Activated B cell treated with CpG ODN at 0.5 μM for 24 hours (primary cell): Measurements from ENCODE around the gene PLK1. TPM values are rescaled to one million over a fixed set of nuclear protein-coding genes. Genes with fewer than 3 reads are reported as not detected.

ENCODE experiments used
- ATAC-seq: fragments of 200-7000 bp; cut with Tn5 transposase; one replicate; pipeline ENCODE4 v1.10.0; 2021; ENCODE audit warnings: low read depth, mild to moderate bottlenecking, moderate library complexity
- CTCF ChIA-PET: fragments of 350-600 bp; sonication (Branson Sonifier 250); formaldehyde crosslinking; loops from one replicate; lab custom pipeline; 2021; ENCODE audit warnings: antibody characterized with exemption; lab: Charles Lee
- POLR2A ChIA-PET: fragments of 350-600 bp; sonication (Branson Sonifier 250); formaldehyde crosslinking; loops from one replicate; lab custom pipeline; 2021; ENCODE audit warnings: antibody characterized with exemption; lab: Charles Lee
- DNase-seq: peaks from one replicate; pipeline ENCODE4 v3.0.0; 2022
- H3K27ac Mint-ChIP-seq: one replicate; pipeline ENCODE4 v1.8.0; 2020; ENCODE audit warnings: mixed read lengths
- H3K27me3 Mint-ChIP-seq: one replicate; pipeline ENCODE4 v1.8.0; 2021; ENCODE audit warnings: mixed read lengths
- H3K36me3 Mint-ChIP-seq: one replicate; pipeline ENCODE4 v1.8.0; 2021; ENCODE audit warnings: low read depth, mixed read lengths
- H3K4me1 Mint-ChIP-seq: one replicate; pipeline ENCODE4 v1.8.0; 2021; ENCODE audit warnings: mixed read lengths
- H3K4me3 Mint-ChIP-seq: one replicate; pipeline ENCODE4 v1.8.0; 2020; ENCODE audit warnings: mild to moderate bottlenecking, mixed read lengths
- H3K9me3 Mint-ChIP-seq: one replicate; pipeline ENCODE4 v1.8.0; 2020; ENCODE audit warnings: mixed read lengths
- intact Hi-C: fragments of 100-400 bp; cut with micrococcal nuclease; formaldehyde crosslinking; loops from one replicate; pipeline ENCODE4 v1.15.1; 2024
- total RNA-seq: library from RNA; stranded (reverse); gene quantifications from 2 replicates; pipeline ENCODE4 v1.2.3, GENCODE V29; 2022
- TF ChIP-seq, protein P1 (sequence below): fragments of 200-600 bp; IDR thresholded peaks from one replicate; pipeline ENCODE4 v1.8.0; 2022; ENCODE audit warnings: antibody characterized with exemption, mild to moderate bottlenecking

PLK1 gene
- total RNA-seq, 1 donor from 2014 or later = 3.9 TPM

DNA sequence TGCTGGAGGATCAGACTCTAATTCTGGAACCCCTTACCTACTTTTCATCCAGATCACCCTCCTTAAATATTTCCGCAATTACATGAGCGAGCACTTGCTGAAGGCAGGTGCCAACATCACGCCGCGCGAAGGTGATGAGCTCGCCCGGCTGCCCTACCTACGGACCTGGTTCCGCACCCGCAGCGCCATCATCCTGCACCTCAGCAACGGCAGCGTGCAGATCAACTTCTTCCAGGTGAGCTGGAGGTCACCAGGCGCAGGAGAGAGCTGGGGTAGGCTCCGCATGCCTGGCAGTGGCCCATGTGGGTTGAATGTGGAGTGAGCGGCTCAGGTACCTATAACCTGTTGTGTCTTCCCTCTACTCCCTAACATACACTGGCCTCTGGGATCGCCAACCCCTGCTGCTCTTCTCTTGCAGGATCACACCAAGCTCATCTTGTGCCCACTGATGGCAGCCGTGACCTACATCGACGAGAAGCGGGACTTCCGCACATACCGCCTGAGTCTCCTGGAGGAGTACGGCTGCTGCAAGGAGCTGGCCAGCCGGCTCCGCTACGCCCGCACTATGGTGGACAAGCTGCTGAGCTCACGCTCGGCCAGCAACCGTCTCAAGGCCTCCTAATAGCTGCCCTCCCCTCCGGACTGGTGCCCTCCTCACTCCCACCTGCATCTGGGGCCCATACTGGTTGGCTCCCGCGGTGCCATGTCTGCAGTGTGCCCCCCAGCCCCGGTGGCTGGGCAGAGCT is 10.9 kb downstream of the PLK1 start:
- Mint-ChIP-seq H3K27me3 (no peaks in the 10 kb centered on the region), H3K4me3 (no peak overlapping the region), H3K27ac (no peak overlapping the region), H3K36me3 (peaks cover 51% of the 10 kb centered on the region), H3K9me3 (no peaks in the 10 kb centered on the region), H3K4me1 (peaks cover under 1% of the 10 kb centered on the region)
- no peak for DNase-seq
- TF ChIP-seq, protein P1, sequence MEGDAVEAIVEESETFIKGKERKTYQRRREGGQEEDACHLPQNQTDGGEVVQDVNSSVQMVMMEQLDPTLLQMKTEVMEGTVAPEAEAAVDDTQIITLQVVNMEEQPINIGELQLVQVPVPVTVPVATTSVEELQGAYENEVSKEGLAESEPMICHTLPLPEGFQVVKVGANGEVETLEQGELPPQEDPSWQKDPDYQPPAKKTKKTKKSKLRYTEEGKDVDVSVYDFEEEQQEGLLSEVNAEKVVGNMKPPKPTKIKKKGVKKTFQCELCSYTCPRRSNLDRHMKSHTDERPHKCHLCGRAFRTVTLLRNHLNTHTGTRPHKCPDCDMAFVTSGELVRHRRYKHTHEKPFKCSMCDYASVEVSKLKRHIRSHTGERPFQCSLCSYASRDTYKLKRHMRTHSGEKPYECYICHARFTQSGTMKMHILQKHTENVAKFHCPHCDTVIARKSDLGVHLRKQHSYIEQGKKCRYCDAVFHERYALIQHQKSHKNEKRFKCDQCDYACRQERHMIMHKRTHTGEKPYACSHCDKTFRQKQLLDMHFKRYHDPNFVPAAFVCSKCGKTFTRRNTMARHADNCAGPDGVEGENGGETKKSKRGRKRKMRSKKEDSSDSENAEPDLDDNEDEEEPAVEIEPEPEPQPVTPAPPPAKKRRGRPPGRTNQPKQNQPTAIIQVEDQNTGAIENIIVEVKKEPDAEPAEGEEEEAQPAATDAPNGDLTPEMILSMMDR = no peak
- ChIA-PET POLR2A (no interaction called here), CTCF (no interaction called here)
- intact Hi-C loops = no loop called here
- ATAC-seq = no peak

DNA sequence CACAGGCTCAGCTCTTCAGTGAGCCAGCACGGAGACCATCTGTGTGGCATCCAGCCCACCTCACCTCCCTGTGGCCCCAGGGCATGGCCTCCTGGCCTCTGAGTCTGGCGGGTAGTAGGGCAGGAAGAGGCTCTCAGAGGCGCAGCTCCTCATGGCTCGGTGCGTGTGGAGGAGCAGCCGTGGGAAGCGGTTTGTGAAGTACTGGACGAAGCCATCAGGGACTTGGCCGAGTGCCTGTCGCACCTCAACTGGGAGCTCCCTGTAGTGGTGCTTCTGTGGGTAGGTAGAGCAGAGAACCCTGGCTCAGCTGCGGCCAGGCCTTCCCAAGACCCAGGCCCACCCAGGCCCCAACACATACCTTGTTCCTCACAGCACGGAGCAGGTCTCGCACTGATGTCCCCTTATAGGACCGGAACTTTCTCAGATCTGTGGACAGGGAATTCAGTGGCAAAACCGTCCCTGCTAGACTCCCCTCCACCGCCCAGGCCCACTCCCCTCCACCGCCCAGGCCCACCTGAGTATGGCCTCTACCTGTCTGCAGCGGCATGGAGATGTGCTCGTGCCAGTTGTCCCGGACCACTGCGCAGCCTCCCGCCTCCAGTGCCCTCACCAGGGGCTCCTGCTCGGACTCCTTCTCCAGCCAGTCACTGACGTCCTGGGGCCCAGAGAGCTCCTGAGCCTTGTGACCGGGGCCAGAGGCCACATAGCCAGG is 12.2 kb downstream of the PLK1 start:
- no peak for ATAC-seq

GRCh38 chr16:23691483-23692189 is 12.9 kb downstream of the PLK1 start:
- no peaks in the 10 kb centered on the region for H3K9me3 Mint-ChIP-seq
- CTCF ChIA-PET = no interaction called here
- POLR2A ChIA-PET = no interaction called here
- no peak overlapping the region for H3K27ac Mint-ChIP-seq
- H3K4me3 Mint-ChIP-seq = no peak overlapping the region
- TF ChIP-seq, protein P1 = no peak
- intact Hi-C loops = no loop called here
- H3K27me3 Mint-ChIP-seq = peaks cover 4% of the 10 kb centered on the region
- H3K4me1 Mint-ChIP-seq = peaks cover 7% of the 10 kb centered on the region
- ATAC-seq = no peak
- H3K36me3 Mint-ChIP-seq = peaks cover 41% of the 10 kb centered on the region
- no peak for DNase-seq

More for the DNA sequence above, 12.2 kb downstream of the PLK1 start:
- TF ChIP-seq, protein P1 = no peak
- peaks cover 44% of the 10 kb centered on the region for H3K36me3 Mint-ChIP-seq
- H3K27ac Mint-ChIP-seq = no peak overlapping the region
- DNase-seq = no peak
- intact Hi-C loops = no loop called here
- H3K9me3 Mint-ChIP-seq = no peaks in the 10 kb centered on the region
- ChIA-PET POLR2A (no interaction called here), CTCF (interaction anchor here (0.6 kb wide), 1 partner anchor 387 kb away, joined by 4 read pairs; no protein-coding TSS in a partner anchor)
- H3K4me3 Mint-ChIP-seq = no peak overlapping the region
- H3K27me3 Mint-ChIP-seq = peaks cover 4% of the 10 kb centered on the region
- peaks cover 7% of the 10 kb centered on the region for H3K4me1 Mint-ChIP-seq

DNA sequence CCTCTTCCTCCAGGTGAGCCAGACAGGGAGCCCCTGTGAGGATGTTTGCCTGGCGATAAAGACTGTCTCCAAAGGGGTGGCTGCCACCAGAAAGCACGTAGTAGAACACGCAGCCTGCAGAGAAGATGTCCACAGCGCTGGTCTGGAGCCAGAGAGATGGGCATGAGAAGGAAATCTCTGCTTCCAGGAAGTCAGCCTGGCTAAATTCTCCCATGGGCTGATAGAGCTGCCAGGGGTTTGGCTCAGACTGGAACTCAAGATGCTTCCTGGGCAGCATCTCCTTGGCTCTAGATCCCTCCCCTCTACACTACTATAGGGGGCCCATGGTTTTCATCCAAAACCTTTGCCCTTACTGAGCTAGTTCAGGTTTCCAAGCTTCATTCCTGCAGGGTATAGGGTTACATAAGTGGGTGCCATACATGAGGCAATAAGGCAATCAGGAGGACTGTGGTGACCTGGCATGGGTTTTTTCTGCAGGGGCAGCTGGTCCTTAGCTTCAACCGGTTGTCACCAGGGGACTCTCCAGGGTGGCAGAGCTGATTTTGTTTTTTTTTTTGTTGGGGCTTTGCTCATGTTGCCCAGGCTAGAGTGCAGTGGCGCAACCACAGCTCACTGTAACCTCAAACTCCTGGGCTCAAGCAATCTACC is 13.6 kb downstream of the PLK1 start:
- no peak overlapping the region for H3K4me3 Mint-ChIP-seq
- peaks cover 7% of the 10 kb centered on the region for H3K4me1 Mint-ChIP-seq
- POLR2A ChIA-PET = interaction anchor here (0.7 kb wide), 1 partner anchor 23 kb away, joined by 3 read pairs; no protein-coding TSS in a partner anchor
- DNase-seq = no peak
- ATAC-seq = no peak
- H3K27ac Mint-ChIP-seq = no peak overlapping the region
- TF ChIP-seq, protein P1 = no peak
- peaks cover 35% of the 10 kb centered on the region for H3K36me3 Mint-ChIP-seq
- no peaks in the 10 kb centered on the region for H3K9me3 Mint-ChIP-seq
- peaks cover 4% of the 10 kb centered on the region for H3K27me3 Mint-ChIP-seq
- CTCF ChIA-PET = no interaction called here
- intact Hi-C loops = no loop called here
